Measurements from ENCODE around the gene CST9L.

CST9L gene, protein sequence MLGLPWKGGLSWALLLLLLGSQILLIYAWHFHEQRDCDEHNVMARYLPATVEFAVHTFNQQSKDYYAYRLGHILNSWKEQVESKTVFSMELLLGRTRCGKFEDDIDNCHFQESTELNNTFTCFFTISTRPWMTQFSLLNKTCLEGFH

DNA sequence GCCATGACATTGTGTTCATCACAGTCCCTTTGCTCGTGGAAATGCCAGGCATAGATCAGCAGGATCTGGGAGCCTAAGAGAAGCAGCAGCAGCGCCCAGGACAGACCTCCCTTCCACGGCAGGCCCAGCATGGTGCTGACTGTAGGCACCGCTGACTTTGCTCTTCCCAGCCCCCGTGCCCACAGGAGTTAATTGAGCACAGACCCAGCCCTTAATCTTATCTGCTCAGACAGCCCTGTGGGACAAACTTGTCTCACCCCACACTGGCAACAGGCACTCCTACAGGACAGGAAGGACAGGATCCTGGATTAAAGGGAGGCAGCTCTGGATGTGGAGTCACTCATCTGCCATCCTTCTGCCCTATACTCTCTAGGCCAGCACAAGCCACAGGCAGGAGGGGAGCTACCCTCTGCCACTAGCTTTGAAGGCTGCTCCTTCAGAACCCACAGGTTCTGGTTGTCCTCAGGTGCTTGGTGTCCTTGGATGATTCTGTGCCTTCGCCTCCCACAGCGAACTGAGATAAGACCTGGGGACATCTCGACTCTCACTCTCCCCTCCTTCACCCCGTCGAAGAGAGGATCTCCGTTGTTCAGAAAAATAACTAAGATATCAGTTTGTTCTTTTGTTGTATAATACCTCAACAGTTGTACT is at the start of gene CST9L:
TSS of gene CST9L (minus strand) at position 165 of the 651 bp plus-strand sequence. CDS start at position 131, 34 bp downstream.
- no peak for DNase-seq (ENCODE audit: low spot score)

DNA sequence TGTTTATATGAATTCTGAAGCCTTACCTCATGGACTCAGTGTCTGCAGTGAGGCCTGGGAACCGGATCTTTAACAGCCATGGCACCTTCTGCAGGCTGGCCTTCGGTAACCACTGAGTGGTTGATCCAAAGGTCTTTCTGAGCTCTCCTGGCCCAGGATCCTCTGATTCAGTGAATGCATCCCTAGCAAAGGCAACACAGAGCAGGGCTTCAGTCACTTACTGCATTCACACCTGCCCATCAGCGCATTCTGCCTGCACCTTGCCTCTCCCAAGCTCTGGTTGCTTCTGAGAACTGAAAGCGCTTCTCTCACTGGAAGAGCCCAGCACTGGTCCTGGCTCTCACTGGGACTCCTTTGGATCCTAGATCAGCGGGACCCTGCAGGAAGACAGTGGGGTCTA is 45.9 kb upstream of the CST9L start:
- no peak for DNase-seq (ENCODE audit: low spot score)

DNA sequence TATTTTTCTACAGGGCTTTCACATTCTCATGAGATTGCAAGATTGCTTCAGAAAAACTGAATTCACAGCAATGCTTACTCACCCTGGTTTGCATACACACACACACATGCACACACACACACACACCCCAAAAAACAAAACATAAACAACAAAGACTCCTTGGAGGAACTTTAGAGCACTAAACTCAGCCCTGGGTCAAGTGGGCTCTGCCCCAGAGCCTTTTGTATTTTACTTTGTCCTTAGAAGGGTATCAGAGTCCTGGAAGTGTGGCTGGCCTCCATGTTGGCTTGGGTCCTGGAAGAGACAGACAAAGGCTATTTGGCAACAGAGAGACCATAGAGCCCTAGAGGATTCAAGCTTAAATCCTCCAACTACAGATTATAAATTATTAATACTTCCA is 45.4 kb upstream of the CST9L start:
- no peak for DNase-seq (ENCODE audit: low spot score)

DNA sequence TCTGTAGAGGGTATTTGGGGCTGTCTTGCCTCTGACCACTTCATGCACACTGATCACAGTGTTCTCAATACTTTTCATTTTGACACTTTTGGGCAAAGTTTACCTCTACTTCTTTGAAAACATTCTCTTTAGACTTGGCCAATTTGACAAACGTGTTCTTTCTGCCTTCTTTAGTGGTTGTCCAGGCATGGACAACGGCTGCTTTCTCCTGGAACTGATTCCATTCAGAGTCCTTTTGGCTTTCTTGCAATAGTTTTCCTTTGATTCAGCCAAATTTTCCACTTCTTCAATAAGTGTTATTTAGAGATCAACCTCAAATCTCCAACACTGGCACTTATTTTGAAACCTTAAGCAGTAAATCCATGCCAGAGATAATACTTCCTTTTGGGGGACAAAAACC is 44.1 kb upstream of the CST9L start:
- DNase-seq (ENCODE audit: low spot score): no peak

DNA sequence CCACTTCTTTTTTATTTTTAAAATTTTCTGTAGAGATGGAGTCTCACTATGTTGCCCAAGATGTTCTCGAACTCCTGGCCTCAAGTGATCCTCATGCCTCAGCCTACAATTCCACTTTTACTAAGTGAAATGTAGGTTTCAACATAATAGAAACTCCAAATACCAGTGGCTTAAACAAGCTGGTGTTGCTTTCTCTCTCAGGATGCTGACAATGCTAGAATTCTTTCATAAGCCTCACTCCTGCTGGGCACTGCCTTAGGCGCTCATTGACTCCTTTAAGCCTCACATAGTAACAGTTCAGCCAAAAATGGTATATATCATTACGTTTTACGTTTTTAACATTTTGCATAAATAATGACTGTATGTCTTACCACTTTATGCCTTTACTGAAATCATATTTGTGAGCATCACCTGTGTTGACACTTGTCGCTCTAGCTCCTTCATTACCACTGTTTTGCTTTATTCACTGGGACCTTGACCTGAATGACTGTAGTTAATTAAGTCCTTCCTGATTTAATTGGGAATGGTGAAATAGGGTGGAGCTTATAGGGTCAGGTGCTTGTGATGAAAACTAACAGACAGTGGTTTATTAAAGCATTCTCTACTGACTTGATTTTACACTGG is 41.3 kb upstream of the CST9L start:
- DNase-seq (ENCODE audit: low spot score): no peak

DNA sequence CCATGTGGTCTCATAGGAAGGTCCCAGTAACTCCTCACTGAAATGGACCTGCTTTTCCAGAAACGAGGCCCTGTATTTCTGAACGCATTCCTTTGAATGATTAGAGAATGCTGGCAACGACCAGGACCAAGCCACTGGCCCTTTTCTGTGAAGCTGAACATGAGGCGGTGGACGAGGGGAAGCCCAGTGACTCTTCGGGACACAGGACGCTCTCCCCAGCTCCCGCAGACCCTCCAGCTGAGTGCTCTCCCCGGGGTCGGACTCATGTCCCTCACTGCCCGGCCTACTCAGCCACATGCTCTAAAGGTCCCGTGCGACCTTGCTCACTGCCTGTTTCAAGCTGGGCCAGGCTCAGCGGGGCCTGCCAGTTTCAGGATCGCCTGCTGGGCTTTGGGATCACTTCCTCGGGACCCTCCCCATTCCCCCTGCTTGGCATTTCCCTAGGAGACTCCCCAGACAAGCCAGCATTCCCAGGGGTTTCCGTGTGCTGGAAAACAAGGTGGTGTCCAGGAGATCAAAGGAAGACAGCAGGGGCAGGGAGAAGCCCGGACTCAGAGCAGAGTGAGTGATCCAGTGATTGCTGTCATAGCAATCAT is 40.1 kb upstream of the CST9L start:
- DNase-seq (ENCODE audit: low spot score): no peak

DNA sequence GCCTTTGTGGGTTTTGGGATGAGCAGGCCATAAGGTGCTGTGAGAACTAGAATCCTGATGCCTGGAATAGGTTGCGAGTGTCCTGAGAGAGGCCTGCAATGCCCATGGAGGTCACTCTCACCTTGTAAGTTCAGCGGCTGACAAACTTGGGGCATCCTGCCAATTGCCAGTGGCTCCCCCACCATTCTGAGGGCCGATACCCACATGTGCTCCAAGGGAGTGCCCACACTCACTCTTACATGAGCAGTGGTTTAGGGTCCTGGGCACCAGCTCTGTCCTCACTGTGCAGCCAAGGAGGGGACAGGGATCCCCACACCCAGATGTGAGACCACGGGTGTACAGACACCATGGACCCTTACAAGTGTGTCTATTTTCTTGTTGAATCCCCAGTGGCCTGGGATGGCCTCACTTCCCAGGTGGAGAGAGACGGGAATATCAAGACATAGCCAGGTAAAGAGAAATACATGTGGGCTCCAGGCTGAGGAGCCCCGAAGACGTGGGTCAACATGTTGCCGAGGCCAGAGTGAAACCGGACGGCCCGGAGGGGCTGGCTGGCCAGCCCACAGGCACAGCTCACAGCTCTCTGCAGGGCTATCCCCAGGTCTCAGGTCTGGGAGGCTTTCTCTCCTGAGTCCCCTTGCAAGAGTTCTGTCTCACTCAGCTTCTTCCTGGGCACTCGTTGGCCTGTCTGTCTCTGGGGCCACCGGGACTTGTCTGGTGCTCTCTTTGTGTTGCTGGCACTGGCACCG is 39.4 kb upstream of the CST9L start:
- no peak for DNase-seq (ENCODE audit: low spot score)

DNA sequence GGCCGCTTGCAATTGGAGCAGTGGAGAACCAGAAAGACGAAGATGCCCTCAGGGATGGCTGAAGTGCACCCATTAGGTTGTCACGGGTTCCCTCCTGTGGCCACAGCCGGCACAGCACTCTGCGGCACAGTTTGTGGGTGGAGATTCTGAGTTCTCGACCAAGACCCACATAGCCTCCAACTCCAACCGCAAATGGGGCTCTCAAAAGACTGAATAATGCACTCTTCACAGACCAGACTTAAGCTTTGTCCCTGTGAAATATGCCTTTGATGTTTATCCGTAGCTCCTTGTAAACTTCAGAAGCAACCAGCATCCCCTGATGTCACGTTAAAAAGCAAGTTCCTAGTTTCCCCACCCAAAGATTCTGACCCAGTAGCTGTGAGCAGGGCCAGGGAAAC is 38.4 kb upstream of the CST9L start:
- DNase-seq (ENCODE audit: low spot score): peak; percentile 82

DNA sequence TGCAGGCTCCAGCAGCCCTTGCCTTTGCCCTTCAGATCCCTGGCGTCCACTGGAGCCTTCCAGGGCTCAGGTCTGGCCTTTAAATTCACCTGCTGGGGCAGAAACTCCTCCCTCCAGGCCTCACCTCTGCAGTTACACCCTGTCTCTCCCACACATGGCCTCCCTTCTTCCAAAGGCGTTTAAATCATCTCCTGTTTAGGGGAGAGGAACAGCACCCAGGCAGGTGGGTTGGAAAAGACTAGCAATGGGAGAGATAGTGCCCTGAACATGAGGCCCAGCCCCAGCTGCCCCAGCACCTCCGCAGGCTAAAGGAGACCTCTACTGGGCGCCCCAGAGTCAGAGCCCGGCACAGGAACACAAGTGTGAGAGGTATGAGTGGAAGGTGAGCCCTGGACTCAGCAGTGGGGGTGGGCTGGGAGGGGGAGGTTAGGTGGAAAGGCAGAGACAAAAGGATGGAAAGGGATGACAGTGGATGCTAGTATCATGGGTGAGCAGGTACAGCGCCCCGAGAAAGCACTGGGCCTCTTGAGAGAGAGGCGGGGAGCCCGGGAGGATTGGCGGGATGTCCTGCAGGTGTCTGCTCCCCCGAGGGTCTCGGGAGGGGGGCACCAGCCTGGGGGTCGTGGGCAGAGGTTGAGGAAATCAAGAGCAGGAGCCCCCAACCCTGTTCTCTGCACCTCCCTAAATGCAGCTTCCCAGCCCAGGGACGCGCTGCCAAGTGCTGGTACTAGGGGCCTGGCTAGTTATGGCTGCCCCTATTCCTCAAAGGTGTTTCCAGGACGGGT is 37.8 kb upstream of the CST9L start, which contains the start of gene CST9:
TSS of gene CST9 (minus strand) at position 51 of the 785 bp plus-strand sequence. CDS start 53 bp downstream, outside the sequence.
- no peak for DNase-seq (ENCODE audit: low spot score)

DNA sequence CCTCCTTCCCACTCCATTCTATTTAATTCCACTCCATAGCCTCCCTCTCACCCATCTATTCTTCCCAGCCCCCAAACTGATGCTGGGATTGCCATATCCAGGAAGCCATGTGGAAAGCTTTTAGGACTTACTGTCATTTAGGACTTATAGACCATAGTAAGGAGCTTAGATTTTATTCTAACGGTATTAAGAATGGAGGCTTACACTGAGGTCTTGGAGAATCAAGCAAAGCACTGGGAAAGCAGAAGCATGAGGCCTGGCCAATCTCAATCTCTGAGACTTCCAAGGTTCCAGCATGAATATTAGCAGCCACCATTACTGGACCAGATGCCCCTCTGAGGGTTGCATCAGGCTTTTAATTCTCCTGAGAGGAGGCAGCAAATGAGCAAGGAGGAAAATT is 36.0 kb upstream of the CST9L start:
- DNase-seq (ENCODE audit: low spot score): no peak

DNA sequence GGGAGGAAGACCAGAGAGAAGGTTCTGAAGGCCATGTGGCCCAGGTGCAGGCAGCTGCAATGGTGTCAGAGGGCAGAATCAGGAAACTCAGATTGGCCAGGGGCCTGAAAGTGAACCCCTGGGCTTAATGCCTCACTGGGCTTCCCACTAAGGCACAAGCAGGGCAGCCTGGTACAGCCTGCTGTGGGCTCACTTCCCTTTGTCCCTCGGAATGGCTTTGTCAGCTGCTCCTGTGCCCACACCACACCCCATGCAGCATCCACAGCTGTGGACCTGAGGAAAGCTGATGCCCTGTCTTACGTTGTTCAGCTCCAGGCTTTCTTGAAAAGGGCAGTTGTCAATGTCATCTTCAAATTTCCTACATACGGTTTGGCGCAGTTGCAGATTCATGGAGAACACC is 35.0 kb upstream of the CST9L start:
- DNase-seq (ENCODE audit: low spot score): no peak

DNA sequence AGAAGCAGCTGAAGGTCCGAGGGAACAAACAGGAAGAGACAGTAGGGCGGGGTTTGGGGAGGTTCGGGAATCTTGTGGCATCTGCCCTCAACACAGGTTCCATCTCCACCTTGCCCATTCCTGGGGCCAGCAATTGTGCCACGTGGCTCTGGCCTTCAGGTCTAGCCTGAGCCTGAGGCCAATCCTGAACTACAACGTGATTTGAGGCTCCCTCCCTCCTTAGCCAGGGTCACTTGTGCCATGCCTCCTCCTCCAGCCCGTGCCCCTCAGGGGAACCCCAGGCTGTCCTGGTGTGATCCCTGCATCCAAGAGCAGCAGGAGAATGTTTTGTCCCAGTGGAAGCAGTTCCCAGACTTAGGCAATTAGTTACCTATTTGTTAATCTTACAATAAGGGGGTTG is 34.4 kb upstream of the CST9L start:
- DNase-seq (ENCODE audit: low spot score): no peak

DNA sequence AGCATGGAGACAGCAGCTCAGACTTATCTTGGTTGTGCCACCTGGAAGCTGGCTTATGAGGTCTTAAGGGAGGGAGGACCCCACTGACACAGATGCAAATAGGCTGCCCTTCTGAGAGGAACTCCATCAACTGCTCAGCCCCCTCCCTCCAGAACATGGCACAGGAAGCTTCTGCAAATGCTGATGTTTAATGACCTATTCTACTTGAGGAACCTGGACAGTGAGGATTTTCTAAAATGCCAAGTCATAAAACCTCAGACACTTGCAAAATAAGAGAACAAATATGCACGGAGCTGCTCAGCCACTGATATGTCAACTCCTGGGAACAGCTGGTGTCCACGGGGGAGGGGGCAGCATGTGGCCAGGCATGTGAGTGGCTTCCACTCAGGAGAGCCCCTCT is 34.0 kb upstream of the CST9L start:
- DNase-seq (ENCODE audit: low spot score): no peak

DNA sequence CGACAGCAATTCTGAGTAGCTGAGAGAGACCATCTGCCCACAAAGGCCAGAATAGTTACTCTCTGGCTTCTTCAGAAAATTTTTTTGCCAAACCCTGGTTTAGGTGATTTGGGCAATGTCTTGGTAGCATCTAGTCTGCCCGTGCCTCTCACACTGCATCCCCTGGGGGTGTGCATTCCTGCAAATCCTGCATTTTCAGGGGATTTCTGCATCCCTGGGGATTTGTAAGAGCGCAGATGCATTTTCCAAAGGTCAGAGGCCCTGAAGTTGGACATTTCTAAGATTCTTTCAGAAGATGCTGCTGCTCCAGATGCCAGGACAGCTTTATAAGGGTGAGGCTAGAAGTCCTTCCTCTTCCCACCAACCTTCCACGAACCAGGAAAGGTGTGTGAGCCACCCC is 33.4 kb upstream of the CST9L start:
- no peak for DNase-seq (ENCODE audit: low spot score)

DNA sequence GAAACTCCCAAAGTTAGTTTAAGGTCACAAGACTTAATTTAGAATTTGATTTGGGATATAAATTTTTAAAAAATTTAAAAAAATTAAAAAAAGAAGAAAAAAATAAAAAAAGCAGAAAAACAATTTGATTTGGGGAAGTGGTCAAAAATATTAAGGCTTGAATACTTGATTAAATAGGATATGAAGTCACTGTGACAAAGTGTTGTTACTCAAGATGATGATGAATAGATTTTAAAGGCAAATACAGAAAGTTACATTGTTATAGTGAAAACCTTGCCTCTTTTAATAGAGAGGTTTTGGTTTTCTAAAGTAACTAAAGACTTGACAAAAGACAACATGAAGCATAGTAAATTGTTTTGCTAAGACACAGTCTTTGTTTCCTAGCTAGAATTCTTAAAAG is 30.2 kb upstream of the CST9L start:
- DNase-seq (ENCODE audit: low spot score): no peak

DNA sequence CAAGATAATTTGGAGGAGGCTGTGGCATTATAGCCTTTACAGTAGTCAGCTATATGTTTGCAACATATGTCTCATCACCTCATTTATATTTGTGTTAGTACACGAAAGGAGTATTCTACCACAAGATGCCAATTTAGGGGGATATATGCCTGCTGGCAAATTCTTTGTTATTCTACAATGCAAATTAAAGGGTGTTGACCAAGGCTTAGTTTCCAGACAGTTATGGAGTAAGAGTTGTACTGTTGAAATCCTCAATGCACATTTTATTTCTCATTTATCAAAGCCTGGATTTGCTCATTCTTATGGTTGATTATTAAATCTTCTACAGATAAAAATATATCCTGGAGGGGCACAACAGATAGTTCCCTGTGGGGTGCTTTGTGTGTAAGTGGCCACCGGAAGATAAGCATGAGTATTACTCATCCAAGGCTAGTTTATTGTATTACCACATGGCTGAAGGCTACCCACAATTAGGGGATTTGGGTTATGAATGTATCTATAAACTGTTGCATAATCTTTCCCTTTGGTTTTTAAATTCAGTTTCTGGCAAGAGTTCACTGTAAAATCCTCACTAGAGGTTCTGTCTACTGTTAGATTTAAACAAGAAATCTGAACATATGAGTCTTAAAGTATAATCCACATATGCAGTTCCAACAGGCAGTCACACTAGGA is 28.4 kb upstream of the CST9L start:
- no peak for DNase-seq (ENCODE audit: low spot score)

DNA sequence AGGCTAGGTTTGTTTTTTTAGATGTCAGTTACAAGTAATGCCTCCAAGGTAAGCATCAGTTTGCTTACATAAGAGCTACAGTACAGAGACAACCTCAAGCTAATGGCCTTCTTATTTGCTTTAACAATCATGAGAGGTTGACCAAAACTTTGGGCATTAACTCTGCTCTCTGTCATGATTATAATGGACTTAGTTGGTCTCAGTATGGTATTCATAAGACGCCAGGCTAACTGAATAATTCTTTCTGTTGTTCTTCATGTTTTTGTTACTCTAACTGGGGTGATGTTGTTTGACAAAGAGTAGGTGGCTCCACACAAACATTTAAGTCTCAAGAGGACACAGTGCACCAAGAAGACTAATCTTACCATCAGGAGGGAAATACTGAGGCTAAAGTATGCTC is 27.7 kb upstream of the CST9L start:
- DNase-seq (ENCODE audit: low spot score): no peak

DNA sequence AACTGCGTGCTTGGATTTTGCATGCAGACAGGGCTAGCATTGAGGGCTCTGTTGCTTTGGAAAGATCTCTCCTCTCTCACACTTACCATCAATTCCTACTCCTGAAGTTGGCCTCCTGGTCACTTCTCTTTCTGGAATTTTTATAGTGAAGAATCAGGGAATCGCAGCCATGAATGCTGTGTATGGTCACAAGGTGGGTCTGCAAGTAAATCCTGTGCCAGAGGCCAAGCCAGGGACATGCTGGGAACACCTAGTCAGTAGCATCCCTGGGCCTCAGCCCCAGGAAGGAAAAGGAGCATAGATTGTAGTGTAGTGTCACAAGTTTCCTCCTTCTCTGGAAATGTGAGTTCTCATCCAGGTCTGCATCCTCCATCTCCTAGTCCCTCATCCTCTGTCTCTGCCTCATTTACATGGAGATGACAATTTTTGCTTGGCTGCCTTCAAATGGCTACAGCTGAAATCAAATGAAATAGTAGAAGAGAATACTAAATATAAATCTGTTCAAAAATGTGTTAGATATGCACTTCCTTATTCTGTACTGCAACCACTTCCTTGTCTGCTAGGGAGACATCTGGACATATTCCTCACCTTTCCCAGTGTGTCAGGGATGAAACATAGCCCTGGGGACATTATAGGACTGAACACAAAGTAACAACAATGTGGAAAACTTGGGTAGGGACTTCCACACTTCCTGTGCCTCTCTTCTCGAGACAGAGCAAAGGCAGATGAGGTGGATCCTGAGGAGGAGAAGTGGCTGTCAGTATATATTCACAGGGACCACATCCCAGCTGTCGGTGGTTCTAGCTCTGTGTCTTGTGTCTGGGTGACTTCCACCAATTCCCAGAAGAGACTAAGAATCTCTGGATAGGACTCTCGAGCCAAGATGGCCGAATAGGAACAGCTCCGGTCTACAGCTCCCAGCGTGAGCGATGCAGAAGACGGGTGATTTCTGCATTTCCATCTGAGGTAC is 20.4 kb upstream of the CST9L start:
- DNase-seq (ENCODE audit: low spot score): no peak

DNA sequence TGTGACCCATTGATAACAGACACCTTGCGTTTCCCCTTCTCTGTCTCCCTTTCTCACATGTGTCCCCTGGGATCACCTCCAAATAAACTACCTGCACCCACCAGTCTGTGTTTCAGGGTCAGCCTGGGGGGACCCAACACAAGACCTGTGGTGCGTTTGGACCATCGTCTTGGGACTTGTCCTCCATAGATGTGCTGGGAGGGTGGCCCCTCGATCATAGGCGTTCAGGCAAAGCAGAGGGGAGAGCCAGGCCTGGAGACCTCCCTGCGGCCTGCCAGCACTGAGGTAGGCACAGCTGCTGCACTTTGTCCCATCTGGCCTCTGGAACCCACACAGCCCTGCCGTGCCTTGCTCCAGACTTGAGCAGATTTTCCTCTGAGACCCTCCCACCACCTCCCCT is 19.3 kb upstream of the CST9L start:
- DNase-seq (ENCODE audit: low spot score): no peak
